ENCODE data around the gene ABCG2. TPM values are rescaled to one million over a fixed set of nuclear protein-coding genes. Genes with fewer than 3 reads are reported as not detected.

The ABCG2 gene
- total RNA-seq, 1 experiment from 2014 or later = 0.44 TPM

- Histone ChIP-seq H3K4me1 (ENCODE audit: control insufficient read depth in 1 of 2, insufficient read depth in 2 of 2, low read length in 2 of 2) (no peaks in the 10 kb centered on the region), H3K36me3 (ENCODE audit: control insufficient read depth in 1 of 2, insufficient read depth in 2 of 2, low read length in 2 of 2) (peaks cover 19 to 29% of the 10 kb centered on the region in 2 experiments; a peak in 3 of 4 replicates), H3K27ac (ENCODE audit: low read depth, low read length) (no peak overlapping the region), H3K4me3 (replicated peaks in 1 of 2; ENCODE audit: low read depth in 1 of 2, low read length in 2 of 2) (no peak overlapping the region), H3K9me2 (ENCODE audit: insufficient read depth) (no peaks in the 10 kb centered on the region), H3K9me3 (ENCODE audit: control insufficient read depth in 1 of 2, insufficient read depth in 1 of 2, low read depth in 1 of 2, low read length in 2 of 2) (no peaks in the 10 kb centered on the region), H3K79me2 (ENCODE audit: insufficient read depth, low read length) (no peaks in the 10 kb centered on the region), H3K4me2 (ENCODE audit: low read length) (no peak overlapping the region), H2AFZ (ENCODE audit: low read depth, low read length, poor library complexity, severe bottlenecking) (no peak overlapping the region), H3K27me3 (ENCODE audit: insufficient read depth, low read length) (no peaks in the 10 kb centered on the region), H4K20me1 (ENCODE audit: insufficient read depth) (no peaks in the 10 kb centered on the region), H3K9ac (ENCODE audit: low read length) (no peak overlapping the region)
- intact Hi-C loops (cut with micrococcal nuclease) = no loop called here
- POLR2A ChIA-PET = no interaction called here
- CTCF ChIA-PET = interaction anchor here (1.2 kb wide), 1 partner anchor 10 kb away, joined by 3 read pairs; no protein-coding TSS in a partner anchor
- no TSS peak for BruUV-seq (replicated peaks)
- no peak for DNase-seq (ENCODE audit: low read depth, low spot score)
- ATAC-seq = no peak
- no peak for TF ChIP-seq ATF3 (IDR thresholded peaks at IDR 0.05)
- TF ChIP-seq POLR2A (IDR thresholded peaks at IDR 0.05; ENCODE audit: borderline replicate concordance, extremely low read depth, insufficient read depth, insufficient read length) = no peak
- no peak for TF ChIP-seq ZFX (IDR thresholded peaks at IDR 0.05)
- no peak for TF ChIP-seq JUND (IDR thresholded peaks at IDR 0.05)
- TF ChIP-seq TCF7L2 (IDR thresholded peaks at IDR 0.05; ENCODE audit: borderline replicate concordance, extremely low read depth, insufficient read depth, insufficient read length) = no peak
- no peak for TF ChIP-seq SRF (IDR thresholded peaks at IDR 0.05; ENCODE audit: low read depth)
- TF ChIP-seq EZH2 (IDR thresholded peaks at IDR 0.05) = no peak
- no peak for TF ChIP-seq ZNF274 (IDR thresholded peaks at IDR 0.05; ENCODE audit: low read depth, low read length)
- RAD21 ChIA-PET (ENCODE audit: low non-redundant PET in 1 of 2, low total read pairs in 2 of 2, uncharacterized antibody in 2 of 2, unreplicated experiment in 2 of 2) = no interaction called here
Measured at GRCh38 chr4:88043001-88043400, 115.4 kb downstream of the ABCG2 start.

DNA sequence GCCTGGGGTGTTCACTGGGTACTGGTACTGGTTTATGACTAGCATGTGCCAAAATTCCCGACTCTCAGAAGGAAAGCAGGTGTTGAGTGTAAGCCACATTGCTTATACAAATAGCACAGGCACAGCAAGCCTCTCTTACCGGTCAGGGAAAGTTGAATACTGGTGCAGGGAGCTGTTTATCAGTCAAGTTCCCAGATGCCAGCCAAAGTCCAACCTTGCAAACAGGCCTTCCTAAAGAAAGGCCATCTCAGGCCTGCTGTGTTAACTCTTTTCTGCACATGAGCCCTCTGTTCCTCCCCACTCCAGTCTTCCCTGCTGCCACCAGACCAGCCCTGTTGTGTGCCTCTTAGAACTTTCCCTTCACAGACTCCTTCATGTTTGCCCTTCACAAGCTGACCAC lies 116.8 kb downstream of the ABCG2 start:
- ChIA-PET RAD21 (ENCODE audit: low non-redundant PET in 1 of 2, low total read pairs in 2 of 2, uncharacterized antibody in 2 of 2, unreplicated experiment in 2 of 2) (no interaction called here), POLR2A (no interaction called here), CTCF (interaction anchor here (1.2 kb wide), 1 partner anchor 8 kb away, joined by 3 read pairs; no protein-coding TSS in a partner anchor)
- intact Hi-C loops (cut with micrococcal nuclease) = no loop called here
- DNase-seq (ENCODE audit: low read depth, low spot score) (no peak), ATAC-seq (no peak)
- no peak overlapping the region for H3K27ac ChIP-seq (ENCODE audit: low read depth, low read length)
- no peak overlapping the region for H3K4me2 ChIP-seq (ENCODE audit: low read length)
- H3K9me3 ChIP-seq (ENCODE audit: control insufficient read depth in 1 of 2, insufficient read depth in 1 of 2, low read depth in 1 of 2, low read length in 2 of 2) = no peaks in the 10 kb centered on the region
- BruUV-seq (replicated peaks) = no TSS peak
- H3K79me2 ChIP-seq (ENCODE audit: insufficient read depth, low read length) = no peaks in the 10 kb centered on the region
- H3K27me3 ChIP-seq (ENCODE audit: insufficient read depth, low read length) = no peaks in the 10 kb centered on the region
- no peaks in the 10 kb centered on the region for H4K20me1 ChIP-seq (ENCODE audit: insufficient read depth)
- no peaks in the 10 kb centered on the region for H3K4me1 ChIP-seq (ENCODE audit: control insufficient read depth in 1 of 2, insufficient read depth in 2 of 2, low read length in 2 of 2)
- peaks cover 19 to 20% of the 10 kb centered on the region in 2 experiments; a peak in 3 of 4 replicates for H3K36me3 ChIP-seq (ENCODE audit: control insufficient read depth in 1 of 2, insufficient read depth in 2 of 2, low read length in 2 of 2)
- H3K9ac ChIP-seq (ENCODE audit: low read length) = no peak overlapping the region
- H3K4me3 ChIP-seq (replicated peaks in 1 of 2; ENCODE audit: low read depth in 1 of 2, low read length in 2 of 2) = no peak overlapping the region
- H2AFZ ChIP-seq (ENCODE audit: low read depth, low read length, poor library complexity, severe bottlenecking) = no peak overlapping the region
- H3K9me2 ChIP-seq (ENCODE audit: insufficient read depth) = no peaks in the 10 kb centered on the region
- TF ChIP-seq, protein P1, sequence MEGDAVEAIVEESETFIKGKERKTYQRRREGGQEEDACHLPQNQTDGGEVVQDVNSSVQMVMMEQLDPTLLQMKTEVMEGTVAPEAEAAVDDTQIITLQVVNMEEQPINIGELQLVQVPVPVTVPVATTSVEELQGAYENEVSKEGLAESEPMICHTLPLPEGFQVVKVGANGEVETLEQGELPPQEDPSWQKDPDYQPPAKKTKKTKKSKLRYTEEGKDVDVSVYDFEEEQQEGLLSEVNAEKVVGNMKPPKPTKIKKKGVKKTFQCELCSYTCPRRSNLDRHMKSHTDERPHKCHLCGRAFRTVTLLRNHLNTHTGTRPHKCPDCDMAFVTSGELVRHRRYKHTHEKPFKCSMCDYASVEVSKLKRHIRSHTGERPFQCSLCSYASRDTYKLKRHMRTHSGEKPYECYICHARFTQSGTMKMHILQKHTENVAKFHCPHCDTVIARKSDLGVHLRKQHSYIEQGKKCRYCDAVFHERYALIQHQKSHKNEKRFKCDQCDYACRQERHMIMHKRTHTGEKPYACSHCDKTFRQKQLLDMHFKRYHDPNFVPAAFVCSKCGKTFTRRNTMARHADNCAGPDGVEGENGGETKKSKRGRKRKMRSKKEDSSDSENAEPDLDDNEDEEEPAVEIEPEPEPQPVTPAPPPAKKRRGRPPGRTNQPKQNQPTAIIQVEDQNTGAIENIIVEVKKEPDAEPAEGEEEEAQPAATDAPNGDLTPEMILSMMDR (IDR thresholded peaks at IDR 0.05 in 2 of 3, conservative IDR thresholded peaks at IDR 0.05 in 1 of 3; ENCODE audit: borderline replicate concordance in 1 of 3, insufficient read depth in 1 of 3, low read depth in 2 of 3, low read length in 2 of 3) = no peak
- no peak for TF ChIP-seq POLR2AphosphoS5 (IDR thresholded peaks at IDR 0.05; ENCODE audit: low read depth, low read length)
- TF ChIP-seq MAX (IDR thresholded peaks at IDR 0.05) = no peak
- TF ChIP-seq POLR2A (IDR thresholded peaks at IDR 0.05; ENCODE audit: borderline replicate concordance, extremely low read depth, insufficient read depth, insufficient read length) = no peak
- TF ChIP-seq FOSL1 (IDR thresholded peaks at IDR 0.05; ENCODE audit: low read depth) = no peak
- TF ChIP-seq EZH2 (IDR thresholded peaks at IDR 0.05) = no peak
- TF ChIP-seq ELF1 (IDR thresholded peaks at IDR 0.05; ENCODE audit: borderline replicate concordance, low read depth) = no peak
- no peak for TF ChIP-seq CEBPB (IDR thresholded peaks at IDR 0.05; ENCODE audit: low read depth)
- no peak for TF ChIP-seq ATF3 (IDR thresholded peaks at IDR 0.05)
- TF ChIP-seq, protein P2, sequence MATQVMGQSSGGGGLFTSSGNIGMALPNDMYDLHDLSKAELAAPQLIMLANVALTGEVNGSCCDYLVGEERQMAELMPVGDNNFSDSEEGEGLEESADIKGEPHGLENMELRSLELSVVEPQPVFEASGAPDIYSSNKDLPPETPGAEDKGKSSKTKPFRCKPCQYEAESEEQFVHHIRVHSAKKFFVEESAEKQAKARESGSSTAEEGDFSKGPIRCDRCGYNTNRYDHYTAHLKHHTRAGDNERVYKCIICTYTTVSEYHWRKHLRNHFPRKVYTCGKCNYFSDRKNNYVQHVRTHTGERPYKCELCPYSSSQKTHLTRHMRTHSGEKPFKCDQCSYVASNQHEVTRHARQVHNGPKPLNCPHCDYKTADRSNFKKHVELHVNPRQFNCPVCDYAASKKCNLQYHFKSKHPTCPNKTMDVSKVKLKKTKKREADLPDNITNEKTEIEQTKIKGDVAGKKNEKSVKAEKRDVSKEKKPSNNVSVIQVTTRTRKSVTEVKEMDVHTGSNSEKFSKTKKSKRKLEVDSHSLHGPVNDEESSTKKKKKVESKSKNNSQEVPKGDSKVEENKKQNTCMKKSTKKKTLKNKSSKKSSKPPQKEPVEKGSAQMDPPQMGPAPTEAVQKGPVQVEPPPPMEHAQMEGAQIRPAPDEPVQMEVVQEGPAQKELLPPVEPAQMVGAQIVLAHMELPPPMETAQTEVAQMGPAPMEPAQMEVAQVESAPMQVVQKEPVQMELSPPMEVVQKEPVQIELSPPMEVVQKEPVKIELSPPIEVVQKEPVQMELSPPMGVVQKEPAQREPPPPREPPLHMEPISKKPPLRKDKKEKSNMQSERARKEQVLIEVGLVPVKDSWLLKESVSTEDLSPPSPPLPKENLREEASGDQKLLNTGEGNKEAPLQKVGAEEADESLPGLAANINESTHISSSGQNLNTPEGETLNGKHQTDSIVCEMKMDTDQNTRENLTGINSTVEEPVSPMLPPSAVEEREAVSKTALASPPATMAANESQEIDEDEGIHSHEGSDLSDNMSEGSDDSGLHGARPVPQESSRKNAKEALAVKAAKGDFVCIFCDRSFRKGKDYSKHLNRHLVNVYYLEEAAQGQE (IDR thresholded peaks at IDR 0.05; ENCODE audit: low read depth) = no peak
- no peak for TF ChIP-seq TCF7L2 (IDR thresholded peaks at IDR 0.05; ENCODE audit: borderline replicate concordance, extremely low read depth, insufficient read depth, insufficient read length)
